ENCODE results near the gene XRCC3.
A peak's percentile ranks its signal among the peaks of the same experiment; 100 is the strongest.

XRCC3 gene

DNA sequence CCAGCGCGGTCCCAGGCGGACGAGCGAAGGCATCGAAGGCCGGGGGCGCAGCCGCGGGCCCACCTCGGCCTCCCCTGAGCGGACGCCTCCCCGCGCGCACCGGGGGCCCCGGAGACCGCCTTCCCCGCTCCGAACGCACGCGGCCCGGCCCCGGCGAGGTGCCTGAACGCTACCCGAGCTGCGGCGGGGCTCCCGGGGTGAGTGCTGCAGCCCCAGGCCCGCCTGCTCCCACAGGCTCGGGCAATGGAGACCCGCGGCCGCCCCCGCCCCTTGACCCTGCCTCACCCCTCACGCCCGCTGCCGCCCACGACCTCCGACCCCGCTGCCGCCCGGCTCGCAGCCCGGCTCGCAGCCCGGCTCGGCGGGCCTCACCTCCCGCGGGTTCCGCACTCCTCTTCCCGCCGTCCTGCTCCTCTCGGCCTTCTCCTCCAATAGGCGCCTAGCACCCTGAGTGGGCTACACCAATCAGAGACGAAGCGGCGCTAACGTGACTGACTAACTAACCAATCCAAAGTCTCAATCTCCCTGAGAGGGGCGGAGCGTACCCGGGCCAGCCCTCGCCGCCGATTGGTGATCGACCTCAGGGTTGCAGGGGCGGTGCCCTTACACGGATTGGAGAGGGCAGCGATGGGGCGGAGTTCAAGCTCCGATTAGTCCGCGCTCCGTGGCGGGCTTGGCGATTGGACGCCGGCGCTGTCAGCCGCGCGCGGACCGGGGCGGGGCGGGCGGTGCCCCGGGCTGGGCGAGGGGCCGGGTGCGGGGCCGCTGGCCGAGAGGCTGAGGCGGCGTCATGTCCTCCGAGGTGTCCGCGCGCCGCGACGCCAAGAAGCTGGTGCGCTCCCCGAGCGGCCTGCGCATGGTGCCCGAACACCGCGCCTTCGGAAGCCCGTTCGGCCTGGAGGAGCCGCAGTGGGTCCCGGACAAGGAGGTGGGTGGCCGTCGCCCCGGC is at the start of gene XRCC3, which contains the start of gene ZFYVE21:
Gene XRCC3 (minus strand): TSS at position 400 of the 949 bp plus-strand sequence. CDS start 4,364 bp downstream, outside the sequence.
Gene ZFYVE21 (plus strand): TSS at position 759 of the 949 bp plus-strand sequence. CDS start 32 bp downstream, at position 791.
- peak; percentile 99 for DNase-seq
- peak within 1 kb of the TSS; percentile 92 for H3K27ac ChIP-seq
- H3K36me3 ChIP-seq = peaks cover 38% of the 10 kb centered on the region
- no peak for TF ChIP-seq CTCF (IDR thresholded peaks at IDR 0.05; ENCODE audit: low read depth, low read length)
- no peaks in the 10 kb centered on the region for H3K9me3 ChIP-seq (ENCODE audit: severe bottlenecking)
- no peaks in the 10 kb centered on the region for H3K27me3 ChIP-seq (ENCODE audit: insufficient read depth, low read depth, severe bottlenecking)
- H3K4me3 ChIP-seq (ENCODE audit: low read depth, low read length) = peak within 1 kb of the TSS; percentile 69

- H3K4me3 ChIP-seq (ENCODE audit: low read depth, low read length) = no peak overlapping the region
- H3K27ac ChIP-seq = no peak overlapping the region
- H3K27me3 ChIP-seq (ENCODE audit: insufficient read depth, low read depth, severe bottlenecking) = no peaks in the 10 kb centered on the region
- no peak for DNase-seq
- H3K36me3 ChIP-seq = peaks cover 4% of the 10 kb centered on the region; the same call in 1 of the 2 replicates
- H3K9me3 ChIP-seq (ENCODE audit: severe bottlenecking) = peaks cover 3% of the 10 kb centered on the region
- TF ChIP-seq CTCF (IDR thresholded peaks at IDR 0.05; ENCODE audit: low read depth, low read length) = no peak
Observed at GRCh38 chr14:103763730-103764488, 48.7 kb upstream of the XRCC3 start.

GRCh38 chr14:103762541-103762940 is 47.3 kb upstream of the XRCC3 start:
- TF ChIP-seq CTCF (IDR thresholded peaks at IDR 0.05; ENCODE audit: low read depth, low read length) = no peak
- H3K4me3 ChIP-seq (ENCODE audit: low read depth, low read length) = no peak overlapping the region
- H3K27me3 ChIP-seq (ENCODE audit: insufficient read depth, low read depth, severe bottlenecking) = no peaks in the 10 kb centered on the region
- H3K36me3 ChIP-seq = peaks cover 4% of the 10 kb centered on the region; the same call in 1 of the 2 replicates
- H3K9me3 ChIP-seq (ENCODE audit: severe bottlenecking) = peaks cover 3% of the 10 kb centered on the region
- DNase-seq = no peak
- H3K27ac ChIP-seq = no peak overlapping the region

- H3K27ac ChIP-seq = no peak overlapping the region
- peaks cover 3% of the 10 kb centered on the region for H3K9me3 ChIP-seq (ENCODE audit: severe bottlenecking)
- no peak for DNase-seq
- no peak for TF ChIP-seq CTCF (IDR thresholded peaks at IDR 0.05; ENCODE audit: low read depth, low read length)
- H3K36me3 ChIP-seq = peaks cover 4% of the 10 kb centered on the region; the same call in 1 of the 2 replicates
- no peaks in the 10 kb centered on the region for H3K27me3 ChIP-seq (ENCODE audit: insufficient read depth, low read depth, severe bottlenecking)
- no peak overlapping the region for H3K4me3 ChIP-seq (ENCODE audit: low read depth, low read length)
Observed at GRCh38 chr14:103762036-103762435, 46.8 kb upstream of the XRCC3 start.

DNA sequence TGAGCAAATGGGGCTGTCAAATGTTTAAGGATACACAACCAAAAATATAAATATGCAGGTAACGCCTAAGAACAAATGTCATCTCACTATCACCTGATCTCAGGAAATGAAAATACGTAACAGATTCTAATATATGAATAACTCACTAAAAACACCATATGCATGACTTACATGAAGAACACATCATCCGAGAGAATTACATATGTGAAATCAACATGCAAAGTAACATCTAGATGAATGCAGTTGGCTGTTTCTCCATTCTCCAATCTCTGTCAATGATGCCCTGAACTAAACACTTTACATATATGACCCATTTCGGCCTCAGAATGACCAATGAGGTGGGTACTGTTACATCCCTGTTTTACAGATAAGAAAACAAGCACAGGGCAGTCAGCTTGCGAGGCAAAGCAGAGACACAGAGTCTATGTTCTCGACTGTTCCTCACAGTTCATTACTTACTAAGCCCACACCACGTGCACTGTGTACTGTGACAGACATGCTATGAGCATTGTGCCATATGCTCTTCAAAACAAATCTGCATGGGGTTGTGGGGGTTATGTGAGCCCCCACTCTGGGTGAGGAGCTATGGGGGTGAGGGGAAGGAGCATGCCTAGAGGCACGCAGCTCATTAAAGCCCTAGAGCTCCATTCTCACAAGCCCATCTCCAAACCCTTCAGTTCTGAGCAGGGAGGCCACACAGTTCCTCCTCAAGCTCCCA is 43.0 kb upstream of the XRCC3 start:
- no peak for TF ChIP-seq CTCF (IDR thresholded peaks at IDR 0.05; ENCODE audit: low read depth, low read length)

More for the DNA sequence above, 43.0 kb upstream of the XRCC3 start:
- Histone ChIP-seq H3K4me3 (ENCODE audit: low read depth, low read length) (no peak overlapping the region), H3K27me3 (ENCODE audit: insufficient read depth, low read depth, severe bottlenecking) (no peaks in the 10 kb centered on the region), H3K36me3 (no peaks in the 10 kb centered on the region), H3K27ac (no peak overlapping the region), H3K9me3 (ENCODE audit: severe bottlenecking) (no peaks in the 10 kb centered on the region)
- DNase-seq = no peak
